Loucy (cell line): Measurements from ENCODE around the gene HELQ.

Source experiments
- H2AFZ ChIP-seq: fragments of 200-600 bp; sonication (generic); 2 replicates; pipeline ENCODE4 v1.6.0; 2016; ENCODE audit warnings: antibody characterized with exemption, mild to moderate bottlenecking, low read length, moderate library complexity
- H3F3A ChIP-seq: fragments of 200-600 bp; 2 replicates; pipeline ENCODE4 v1.6.0; 2016; ENCODE audit warnings: antibody characterized with exemption, low read depth, mild to moderate bottlenecking
- H3K27me3 ChIP-seq: fragments of 200-600 bp; sonication (generic); 2 replicates; pipeline ENCODE4 v1.6.1; 2014; ENCODE audit warnings: low read length, mild to moderate bottlenecking; ENCODE audit not compliant: insufficient read depth, poor library complexity, severe bottlenecking
- H3K36me3 ChIP-seq: fragments of 200-600 bp; sonication (generic); 2 replicates; pipeline ENCODE4 v1.6.1; 2016; ENCODE audit warnings: low read length; ENCODE audit not compliant: insufficient read depth
- H3K4me1 ChIP-seq: fragments of 200-600 bp; sonication (generic); 2 replicates; pipeline ENCODE4 v1.5.1; 2014; ENCODE audit warnings: low read length, mild to moderate bottlenecking; ENCODE audit not compliant: insufficient read depth, poor library complexity, severe bottlenecking
- H3K4me2 ChIP-seq: fragments of 200-600 bp; sonication (generic); 2 replicates; pipeline ENCODE4 v1.6.0; 2014; ENCODE audit warnings: antibody characterized with exemption, low read length, low read depth, mild to moderate bottlenecking; ENCODE audit not compliant: poor library complexity, severe bottlenecking
- H3K4me3 ChIP-seq: fragments of 200-600 bp; sonication (generic); 2 replicates; pipeline ENCODE4 v1.5.1; 2014; ENCODE audit warnings: low read length, mild to moderate bottlenecking, mixed read lengths; ENCODE audit not compliant: poor library complexity, severe bottlenecking
- H3K79me2 ChIP-seq: fragments of 200-600 bp; sonication (generic); 2 replicates; pipeline ENCODE4 v1.6.1; 2014; ENCODE audit warnings: low read length; ENCODE audit not compliant: insufficient read depth
- H3K9ac ChIP-seq: fragments of 200-600 bp; sonication (generic); 2 replicates; pipeline ENCODE4 v1.6.0; 2014; ENCODE audit warnings: mild to moderate bottlenecking, low read depth, low read length, moderate library complexity; ENCODE audit not compliant: poor library complexity, severe bottlenecking
- H3K9me2 ChIP-seq: fragments of 200-600 bp; sonication (generic); replicated peaks from 2 replicates; pipeline ENCODE4 v1.6.1; 2016; ENCODE audit warnings: low read depth, low read length, mixed read lengths
- H3K9me3 ChIP-seq: fragments of 200-600 bp; sonication (generic); 2 replicates; pipeline ENCODE4 v1.6.1; 2014; ENCODE audit warnings: mild to moderate bottlenecking, antibody characterized with exemption, low read length, low read depth; ENCODE audit not compliant: insufficient read depth
- H4K20me1 ChIP-seq: fragments of 200-600 bp; sonication (generic); 2 replicates; pipeline ENCODE4 v1.6.0; 2014; ENCODE audit warnings: antibody characterized with exemption, low read length, mild to moderate bottlenecking; ENCODE audit not compliant: insufficient read depth, poor library complexity, severe bottlenecking
- EZH2phosphoT487 ChIP-seq: fragments of 200-600 bp; IDR thresholded peaks from 2 replicates; pipeline ENCODE4 v1.6.1; 2018; ENCODE audit warnings: antibody characterized with exemption, mild to moderate bottlenecking, moderate library complexity, borderline replicate concordance
- TF ChIP-seq, protein P1 (sequence below): fragments of 200-600 bp; sonication (generic); conservative IDR thresholded peaks from 2 replicates; pipeline ENCODE4 v1.5.1; 2014; ENCODE audit warnings: mild to moderate bottlenecking, antibody characterized with exemption, low read length

The HELQ gene, protein sequence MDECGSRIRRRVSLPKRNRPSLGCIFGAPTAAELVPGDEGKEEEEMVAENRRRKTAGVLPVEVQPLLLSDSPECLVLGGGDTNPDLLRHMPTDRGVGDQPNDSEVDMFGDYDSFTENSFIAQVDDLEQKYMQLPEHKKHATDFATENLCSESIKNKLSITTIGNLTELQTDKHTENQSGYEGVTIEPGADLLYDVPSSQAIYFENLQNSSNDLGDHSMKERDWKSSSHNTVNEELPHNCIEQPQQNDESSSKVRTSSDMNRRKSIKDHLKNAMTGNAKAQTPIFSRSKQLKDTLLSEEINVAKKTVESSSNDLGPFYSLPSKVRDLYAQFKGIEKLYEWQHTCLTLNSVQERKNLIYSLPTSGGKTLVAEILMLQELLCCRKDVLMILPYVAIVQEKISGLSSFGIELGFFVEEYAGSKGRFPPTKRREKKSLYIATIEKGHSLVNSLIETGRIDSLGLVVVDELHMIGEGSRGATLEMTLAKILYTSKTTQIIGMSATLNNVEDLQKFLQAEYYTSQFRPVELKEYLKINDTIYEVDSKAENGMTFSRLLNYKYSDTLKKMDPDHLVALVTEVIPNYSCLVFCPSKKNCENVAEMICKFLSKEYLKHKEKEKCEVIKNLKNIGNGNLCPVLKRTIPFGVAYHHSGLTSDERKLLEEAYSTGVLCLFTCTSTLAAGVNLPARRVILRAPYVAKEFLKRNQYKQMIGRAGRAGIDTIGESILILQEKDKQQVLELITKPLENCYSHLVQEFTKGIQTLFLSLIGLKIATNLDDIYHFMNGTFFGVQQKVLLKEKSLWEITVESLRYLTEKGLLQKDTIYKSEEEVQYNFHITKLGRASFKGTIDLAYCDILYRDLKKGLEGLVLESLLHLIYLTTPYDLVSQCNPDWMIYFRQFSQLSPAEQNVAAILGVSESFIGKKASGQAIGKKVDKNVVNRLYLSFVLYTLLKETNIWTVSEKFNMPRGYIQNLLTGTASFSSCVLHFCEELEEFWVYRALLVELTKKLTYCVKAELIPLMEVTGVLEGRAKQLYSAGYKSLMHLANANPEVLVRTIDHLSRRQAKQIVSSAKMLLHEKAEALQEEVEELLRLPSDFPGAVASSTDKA

DNA sequence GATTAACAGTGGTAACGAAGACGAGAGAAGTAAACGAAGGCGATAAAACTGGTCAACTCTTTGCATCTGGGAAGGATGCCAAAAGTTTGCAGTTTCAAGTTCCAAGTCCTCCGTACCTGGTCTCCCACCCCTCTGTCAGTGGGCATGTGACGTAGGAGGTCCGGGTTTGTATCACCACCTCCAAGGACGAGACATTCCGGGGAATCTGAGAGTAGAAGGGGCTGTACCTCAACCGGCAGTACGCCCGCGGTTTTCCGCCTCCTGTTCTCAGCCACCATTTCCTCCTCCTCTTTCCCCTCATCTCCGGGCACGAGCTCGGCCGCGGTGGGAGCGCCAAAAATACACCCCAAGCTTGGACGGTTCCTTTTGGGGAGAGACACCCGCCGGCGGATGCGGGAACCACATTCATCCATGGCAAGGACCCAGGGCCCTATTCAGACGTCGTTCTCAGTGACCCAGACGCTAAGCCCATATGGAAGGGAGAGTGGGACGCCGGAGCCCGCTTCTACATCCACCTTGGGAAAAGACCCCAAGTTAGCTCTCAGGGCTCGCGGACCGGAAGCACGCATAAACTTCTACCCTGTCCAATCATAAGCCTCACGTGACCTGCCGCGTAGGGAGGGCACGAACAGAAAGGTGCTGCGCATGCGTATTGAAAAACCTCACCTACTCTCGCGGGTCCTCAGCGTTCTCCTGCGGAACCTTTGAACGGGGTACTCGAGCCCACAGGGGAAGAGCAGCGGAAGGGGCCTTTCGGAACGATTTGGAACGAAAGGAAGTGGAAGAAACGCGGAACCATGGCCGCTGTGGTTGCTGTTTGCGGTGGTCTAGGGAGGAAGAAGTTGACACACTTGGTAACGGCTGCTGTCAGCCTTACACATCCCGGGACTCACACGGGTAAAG, at the start of gene HELQ, which contains the start of gene MRPS18C:
Gene HELQ (minus strand): TSS at position 543 of the 903 bp plus-strand sequence. CDS start 130 bp downstream, at position 413.
Gene MRPS18C (plus strand): TSS at position 778 of the 903 bp plus-strand sequence. CDS start 20 bp downstream, at position 798.
- Histone ChIP-seq H3K4me2 (peak within 1 kb of the TSS; percentile 99), H3K79me2 (peaks cover 67% of the 10 kb centered on the region), H3K36me3 (peaks cover 22% of the 10 kb centered on the region; the same call in 1 of the 2 replicates), H3K9ac (peak within 1 kb of the TSS; percentile 94), H3F3A (no peaks in the 10 kb centered on the region), H3K4me1 (peaks cover 50% of the 10 kb centered on the region), H4K20me1 (peaks cover 50% of the 10 kb centered on the region), H2AFZ (peak within 1 kb of the TSS; percentile 83), H3K9me2 (no peaks in the 10 kb centered on the region), H3K9me3 (no peaks in the 10 kb centered on the region), H3K4me3 (peak within 1 kb of the TSS; percentile 96), H3K27me3 (no peaks in the 10 kb centered on the region)
- TF ChIP-seq, protein P1, sequence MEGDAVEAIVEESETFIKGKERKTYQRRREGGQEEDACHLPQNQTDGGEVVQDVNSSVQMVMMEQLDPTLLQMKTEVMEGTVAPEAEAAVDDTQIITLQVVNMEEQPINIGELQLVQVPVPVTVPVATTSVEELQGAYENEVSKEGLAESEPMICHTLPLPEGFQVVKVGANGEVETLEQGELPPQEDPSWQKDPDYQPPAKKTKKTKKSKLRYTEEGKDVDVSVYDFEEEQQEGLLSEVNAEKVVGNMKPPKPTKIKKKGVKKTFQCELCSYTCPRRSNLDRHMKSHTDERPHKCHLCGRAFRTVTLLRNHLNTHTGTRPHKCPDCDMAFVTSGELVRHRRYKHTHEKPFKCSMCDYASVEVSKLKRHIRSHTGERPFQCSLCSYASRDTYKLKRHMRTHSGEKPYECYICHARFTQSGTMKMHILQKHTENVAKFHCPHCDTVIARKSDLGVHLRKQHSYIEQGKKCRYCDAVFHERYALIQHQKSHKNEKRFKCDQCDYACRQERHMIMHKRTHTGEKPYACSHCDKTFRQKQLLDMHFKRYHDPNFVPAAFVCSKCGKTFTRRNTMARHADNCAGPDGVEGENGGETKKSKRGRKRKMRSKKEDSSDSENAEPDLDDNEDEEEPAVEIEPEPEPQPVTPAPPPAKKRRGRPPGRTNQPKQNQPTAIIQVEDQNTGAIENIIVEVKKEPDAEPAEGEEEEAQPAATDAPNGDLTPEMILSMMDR, result peak; percentile 37; the same call in 1 of the 2 replicates
- no peak for TF ChIP-seq EZH2phosphoT487

DNA sequence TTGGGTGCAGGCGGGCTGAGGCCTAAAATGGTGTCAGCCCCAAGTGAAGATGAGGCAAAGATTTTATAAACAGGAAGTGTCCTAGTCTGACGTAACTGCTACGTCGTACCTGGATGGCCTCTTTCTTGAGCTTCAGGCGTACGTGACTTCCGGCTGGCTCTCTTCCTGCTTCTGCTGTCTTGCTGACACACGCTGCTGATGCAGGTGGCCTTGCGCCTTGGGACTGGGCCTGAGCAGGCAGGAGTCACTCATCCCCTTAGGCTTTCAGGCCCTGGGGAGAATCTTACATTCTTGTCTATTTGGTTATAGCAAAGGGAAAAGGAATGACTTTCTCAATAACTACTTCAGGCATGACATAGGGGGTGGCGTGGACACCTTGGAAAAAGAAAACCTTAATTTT, 49.4 kb upstream of the HELQ start:
- Histone ChIP-seq H3K79me2 (no peaks in the 10 kb centered on the region), H3F3A (no peaks in the 10 kb centered on the region), H3K9me3 (no peaks in the 10 kb centered on the region), H3K27me3 (no peaks in the 10 kb centered on the region), H3K9ac (no peak overlapping the region), H3K4me3 (no peak overlapping the region), H3K9me2 (no peaks in the 10 kb centered on the region), H3K4me2 (no peak overlapping the region), H3K36me3 (no peaks in the 10 kb centered on the region), H2AFZ (peak overlapping the region; percentile 84; the same call in 1 of the 2 replicates), H3K4me1 (peaks cover 8% of the 10 kb centered on the region), H4K20me1 (no peaks in the 10 kb centered on the region)
- TF ChIP-seq EZH2phosphoT487, result no peak
- TF ChIP-seq, protein P1, result no peak
